SK-N-SH treated with all-trans-retinoic acid at 6 μM for 48 hours (cell line): Measurements from ENCODE around the gene PCNX3.

Source experiments
- GLIS3 ChIP-seq: fragments of 250-450 bp; sonication (Bioruptor Pico); IDR thresholded peaks from 2 replicates; pipeline ENCODE4 v1.5.0; 2020; ENCODE audit warnings: mild to moderate bottlenecking, moderate library complexity
- ZFP3 ChIP-seq: fragments of 250-450 bp; sonication (Bioruptor Pico); IDR thresholded peaks from 2 replicates; pipeline ENCODE4 v1.5.0; 2020; ENCODE audit warnings: mild to moderate bottlenecking, moderate library complexity
- TF ChIP-seq, protein P1 (sequence below): fragments of 250-450 bp; sonication (Bioruptor Pico); IDR thresholded peaks from 2 replicates; pipeline ENCODE4 v1.8.0; 2020; ENCODE audit warnings: mild to moderate bottlenecking, moderate library complexity, borderline replicate concordance
- TF ChIP-seq, protein P2 (sequence below): fragments of 250-450 bp; sonication (Bioruptor Pico); IDR thresholded peaks from 2 replicates; pipeline ENCODE4 v1.5.1; 2021; ENCODE audit warnings: mild to moderate bottlenecking, moderate library complexity
- TF ChIP-seq, protein P3 (sequence below): fragments of 250-450 bp; sonication (Bioruptor Pico); IDR thresholded peaks from 2 replicates; pipeline ENCODE4 v1.5.0; 2020; ENCODE audit warnings: mild to moderate bottlenecking, moderate library complexity
- TF ChIP-seq, protein P4 (sequence below): fragments of 250-450 bp; sonication (Bioruptor Pico); IDR thresholded peaks from 2 replicates; pipeline ENCODE4 v1.8.0; 2021; ENCODE audit warnings: low read depth, mild to moderate bottlenecking, moderate library complexity, borderline replicate concordance

DNA sequence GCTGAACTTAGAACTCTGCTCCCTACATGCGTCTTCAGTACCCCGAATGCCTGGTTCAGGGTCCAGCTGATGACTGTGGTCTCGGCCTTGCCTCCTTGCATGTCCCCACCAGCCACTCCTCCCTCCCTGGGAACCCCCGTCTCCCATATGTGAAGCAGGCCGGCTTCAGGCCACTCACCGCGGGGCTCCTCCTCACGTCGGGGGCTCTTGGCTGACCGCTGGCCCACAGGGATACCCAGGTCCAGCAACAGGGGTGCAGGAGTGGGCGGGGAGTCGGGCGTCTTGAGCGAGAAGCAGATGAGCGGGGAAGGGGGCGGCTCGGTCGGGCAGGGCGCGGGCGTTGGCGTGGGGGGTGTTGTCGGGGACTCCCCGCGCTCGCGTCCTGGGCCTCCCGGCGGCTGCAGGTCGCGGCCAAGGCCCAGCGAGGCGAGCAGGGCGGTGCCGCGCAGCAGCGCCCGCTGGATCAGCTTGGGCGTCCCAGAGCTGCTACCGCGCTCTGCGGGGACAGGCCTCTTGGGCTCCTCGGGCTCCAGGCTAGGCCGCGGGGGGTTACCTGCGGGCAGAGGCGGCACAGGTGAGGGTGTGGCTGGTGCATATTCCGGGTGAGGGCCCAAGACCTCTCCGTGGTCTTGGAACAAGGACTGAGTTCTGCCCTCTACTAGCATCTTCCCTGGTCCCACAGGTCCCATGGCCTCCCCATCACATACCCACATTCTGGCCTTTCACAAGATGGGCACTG is 16.2 kb upstream of the PCNX3 start:
- TF ChIP-seq, protein P1, sequence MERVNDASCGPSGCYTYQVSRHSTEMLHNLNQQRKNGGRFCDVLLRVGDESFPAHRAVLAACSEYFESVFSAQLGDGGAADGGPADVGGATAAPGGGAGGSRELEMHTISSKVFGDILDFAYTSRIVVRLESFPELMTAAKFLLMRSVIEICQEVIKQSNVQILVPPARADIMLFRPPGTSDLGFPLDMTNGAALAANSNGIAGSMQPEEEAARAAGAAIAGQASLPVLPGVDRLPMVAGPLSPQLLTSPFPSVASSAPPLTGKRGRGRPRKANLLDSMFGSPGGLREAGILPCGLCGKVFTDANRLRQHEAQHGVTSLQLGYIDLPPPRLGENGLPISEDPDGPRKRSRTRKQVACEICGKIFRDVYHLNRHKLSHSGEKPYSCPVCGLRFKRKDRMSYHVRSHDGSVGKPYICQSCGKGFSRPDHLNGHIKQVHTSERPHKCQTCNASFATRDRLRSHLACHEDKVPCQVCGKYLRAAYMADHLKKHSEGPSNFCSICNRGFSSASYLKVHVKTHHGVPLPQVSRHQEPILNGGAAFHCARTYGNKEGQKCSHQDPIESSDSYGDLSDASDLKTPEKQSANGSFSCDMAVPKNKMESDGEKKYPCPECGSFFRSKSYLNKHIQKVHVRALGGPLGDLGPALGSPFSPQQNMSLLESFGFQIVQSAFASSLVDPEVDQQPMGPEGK (CRISPR knock-in tag) = no peak
- TF ChIP-seq ZFP3 (no peak), GLIS3 (no peak)
- TF ChIP-seq, protein P2, sequence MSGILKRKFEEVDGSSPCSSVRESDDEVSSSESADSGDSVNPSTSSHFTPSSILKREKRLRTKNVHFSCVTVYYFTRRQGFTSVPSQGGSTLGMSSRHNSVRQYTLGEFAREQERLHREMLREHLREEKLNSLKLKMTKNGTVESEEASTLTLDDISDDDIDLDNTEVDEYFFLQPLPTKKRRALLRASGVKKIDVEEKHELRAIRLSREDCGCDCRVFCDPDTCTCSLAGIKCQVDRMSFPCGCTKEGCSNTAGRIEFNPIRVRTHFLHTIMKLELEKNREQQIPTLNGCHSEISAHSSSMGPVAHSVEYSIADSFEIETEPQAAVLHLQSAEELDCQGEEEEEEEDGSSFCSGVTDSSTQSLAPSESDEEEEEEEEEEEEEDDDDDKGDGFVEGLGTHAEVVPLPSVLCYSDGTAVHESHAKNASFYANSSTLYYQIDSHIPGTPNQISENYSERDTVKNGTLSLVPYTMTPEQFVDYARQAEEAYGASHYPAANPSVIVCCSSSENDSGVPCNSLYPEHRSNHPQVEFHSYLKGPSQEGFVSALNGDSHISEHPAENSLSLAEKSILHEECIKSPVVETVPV (CRISPR knock-in tag) = no peak
- TF ChIP-seq, protein P3, sequence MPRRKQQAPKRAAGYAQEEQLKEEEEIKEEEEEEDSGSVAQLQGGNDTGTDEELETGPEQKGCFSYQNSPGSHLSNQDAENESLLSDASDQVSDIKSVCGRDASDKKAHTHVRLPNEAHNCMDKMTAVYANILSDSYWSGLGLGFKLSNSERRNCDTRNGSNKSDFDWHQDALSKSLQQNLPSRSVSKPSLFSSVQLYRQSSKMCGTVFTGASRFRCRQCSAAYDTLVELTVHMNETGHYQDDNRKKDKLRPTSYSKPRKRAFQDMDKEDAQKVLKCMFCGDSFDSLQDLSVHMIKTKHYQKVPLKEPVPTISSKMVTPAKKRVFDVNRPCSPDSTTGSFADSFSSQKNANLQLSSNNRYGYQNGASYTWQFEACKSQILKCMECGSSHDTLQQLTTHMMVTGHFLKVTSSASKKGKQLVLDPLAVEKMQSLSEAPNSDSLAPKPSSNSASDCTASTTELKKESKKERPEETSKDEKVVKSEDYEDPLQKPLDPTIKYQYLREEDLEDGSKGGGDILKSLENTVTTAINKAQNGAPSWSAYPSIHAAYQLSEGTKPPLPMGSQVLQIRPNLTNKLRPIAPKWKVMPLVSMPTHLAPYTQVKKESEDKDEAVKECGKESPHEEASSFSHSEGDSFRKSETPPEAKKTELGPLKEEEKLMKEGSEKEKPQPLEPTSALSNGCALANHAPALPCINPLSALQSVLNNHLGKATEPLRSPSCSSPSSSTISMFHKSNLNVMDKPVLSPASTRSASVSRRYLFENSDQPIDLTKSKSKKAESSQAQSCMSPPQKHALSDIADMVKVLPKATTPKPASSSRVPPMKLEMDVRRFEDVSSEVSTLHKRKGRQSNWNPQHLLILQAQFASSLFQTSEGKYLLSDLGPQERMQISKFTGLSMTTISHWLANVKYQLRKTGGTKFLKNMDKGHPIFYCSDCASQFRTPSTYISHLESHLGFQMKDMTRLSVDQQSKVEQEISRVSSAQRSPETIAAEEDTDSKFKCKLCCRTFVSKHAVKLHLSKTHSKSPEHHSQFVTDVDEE (CRISPR knock-in tag) = no peak
- TF ChIP-seq, protein P4, sequence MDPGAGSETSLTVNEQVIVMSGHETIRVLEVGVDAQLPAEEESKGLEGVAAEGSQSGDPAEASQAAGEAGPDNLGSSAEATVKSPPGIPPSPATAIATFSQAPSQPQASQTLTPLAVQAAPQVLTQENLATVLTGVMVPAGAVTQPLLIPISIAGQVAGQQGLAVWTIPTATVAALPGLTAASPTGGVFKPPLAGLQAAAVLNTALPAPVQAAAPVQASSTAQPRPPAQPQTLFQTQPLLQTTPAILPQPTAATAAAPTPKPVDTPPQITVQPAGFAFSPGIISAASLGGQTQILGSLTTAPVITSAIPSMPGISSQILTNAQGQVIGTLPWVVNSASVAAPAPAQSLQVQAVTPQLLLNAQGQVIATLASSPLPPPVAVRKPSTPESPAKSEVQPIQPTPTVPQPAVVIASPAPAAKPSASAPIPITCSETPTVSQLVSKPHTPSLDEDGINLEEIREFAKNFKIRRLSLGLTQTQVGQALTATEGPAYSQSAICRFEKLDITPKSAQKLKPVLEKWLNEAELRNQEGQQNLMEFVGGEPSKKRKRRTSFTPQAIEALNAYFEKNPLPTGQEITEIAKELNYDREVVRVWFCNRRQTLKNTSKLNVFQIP = no peak
